ENCODE results near the gene GTF3C6. TPM values are rescaled to one million over a fixed set of nuclear protein-coding genes. Genes with fewer than 3 reads are reported as not detected.
"Not testable (repeated sequence)": the region's sequence is repeated elsewhere in the genome, so short reads cannot be mapped to it uniquely, and the experiment has no call there.

The GTF3C6 gene
- total RNA-seq, 1 donor from 2014 or later, result 96.6 TPM

DNA sequence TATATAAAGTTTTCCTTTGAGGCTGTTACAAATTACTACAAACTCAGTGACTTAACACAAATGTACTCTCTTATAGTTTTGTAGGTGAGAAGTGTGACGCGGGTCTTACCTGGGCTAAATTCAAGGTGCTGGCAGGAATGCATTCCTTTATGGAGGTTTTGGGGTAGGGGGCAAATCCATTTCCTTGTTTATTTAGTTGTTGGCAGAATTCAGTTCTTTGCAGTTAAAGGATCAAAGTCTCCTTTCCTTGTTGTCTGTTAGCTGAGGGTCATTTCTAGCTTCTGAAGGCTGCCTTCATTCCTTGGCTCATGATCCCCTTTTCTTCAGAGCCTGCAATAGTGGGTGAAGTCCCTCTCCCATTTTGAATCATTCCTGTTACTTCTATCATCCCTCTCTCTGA lies 10.2 kb downstream of the GTF3C6 start:
- DNase-seq (ENCODE audit: low spot score), result not testable (repeated sequence)

GRCh38 chr6:110971468-110971867 lies 13.0 kb downstream of the GTF3C6 start:
- intact Hi-C loops (cut with DNase I), result no loop called here
- DNase-seq (ENCODE audit: low spot score), result no peak

More for the DNA sequence above, 10.2 kb downstream of the GTF3C6 start:
- intact Hi-C loops (cut with DNase I), result not testable (repeated sequence)

GRCh38 chr6:110976575-110976974 lies 18.1 kb downstream of the GTF3C6 start:
- DNase-seq (ENCODE audit: low spot score), result no peak
- intact Hi-C loops (cut with DNase I), result no loop called here

GRCh38 chr6:110979565-110980101 lies 21.1 kb downstream of the GTF3C6 start:
- intact Hi-C loops (cut with DNase I), result loop anchor here (2.0 to 10.0 kb wide), 2 partner anchors 21 to 105 kb away; partner anchors contain the start of genes AMD1 and GTF3C6
- DNase-seq (ENCODE audit: low spot score), result no peak

DNA sequence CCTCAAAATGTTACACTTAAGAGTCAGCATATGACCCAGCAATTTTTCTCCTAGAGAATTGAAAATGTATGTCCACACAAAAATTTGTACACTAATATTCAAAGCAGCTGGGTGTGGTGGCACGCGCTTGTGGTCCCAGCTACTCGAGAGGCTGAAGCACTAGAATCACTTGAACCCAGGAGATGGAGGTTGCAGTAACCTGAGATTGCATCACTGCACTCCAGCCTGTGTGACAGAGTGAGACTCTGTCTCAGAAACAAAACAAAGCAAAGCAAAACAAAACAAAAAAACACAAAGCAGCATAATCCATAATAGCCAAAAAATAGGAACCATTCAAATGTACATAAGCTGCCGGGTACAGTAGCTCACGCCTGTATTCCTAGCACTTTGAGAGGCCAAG lies 21.7 kb downstream of the GTF3C6 start:
- DNase-seq (ENCODE audit: low spot score), result no peak
- intact Hi-C loops (cut with DNase I), result loop anchor here (2.0 to 10.0 kb wide), 2 partner anchors 21 to 105 kb away; partner anchors contain the start of genes AMD1 and GTF3C6

DNA sequence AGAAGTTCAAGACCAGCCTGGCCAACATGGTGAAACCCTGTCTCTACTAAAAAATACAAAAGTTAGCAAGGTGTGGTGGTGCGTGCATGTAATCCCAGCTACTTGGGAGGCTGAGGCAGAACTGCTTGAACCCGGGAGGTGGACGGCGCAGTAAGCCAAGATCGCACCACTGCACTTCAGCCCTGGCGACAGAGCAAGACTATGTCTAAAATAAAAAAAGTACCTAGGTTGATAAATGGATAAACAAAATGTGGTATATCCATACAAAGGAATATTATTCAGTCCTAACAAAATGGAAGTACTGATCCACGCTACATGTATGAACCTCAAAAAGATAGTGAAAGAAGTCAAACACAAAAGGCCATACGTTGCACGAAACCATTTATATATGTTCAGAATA lies 22.1 kb downstream of the GTF3C6 start:
- DNase-seq (ENCODE audit: low spot score), result no peak
- intact Hi-C loops (cut with DNase I), result loop anchor here (2.0 to 10.0 kb wide), 2 partner anchors 22 to 106 kb away; partner anchors contain the start of genes AMD1 and GTF3C6

- intact Hi-C loops (cut with DNase I), result loop anchor here (2.0 to 10.0 kb wide), 2 partner anchors 22 to 106 kb away; partner anchors contain the start of genes AMD1 and GTF3C6
- no peak for DNase-seq (ENCODE audit: low spot score)
Observed at GRCh38 chr6:110981202-110981600, 22.7 kb downstream of the GTF3C6 start.

GRCh38 chr6:110990840-110991576 lies 32.5 kb downstream of the GTF3C6 start:
- no peak for DNase-seq (ENCODE audit: low spot score)
- intact Hi-C loops (cut with DNase I), result no loop called here

DNA sequence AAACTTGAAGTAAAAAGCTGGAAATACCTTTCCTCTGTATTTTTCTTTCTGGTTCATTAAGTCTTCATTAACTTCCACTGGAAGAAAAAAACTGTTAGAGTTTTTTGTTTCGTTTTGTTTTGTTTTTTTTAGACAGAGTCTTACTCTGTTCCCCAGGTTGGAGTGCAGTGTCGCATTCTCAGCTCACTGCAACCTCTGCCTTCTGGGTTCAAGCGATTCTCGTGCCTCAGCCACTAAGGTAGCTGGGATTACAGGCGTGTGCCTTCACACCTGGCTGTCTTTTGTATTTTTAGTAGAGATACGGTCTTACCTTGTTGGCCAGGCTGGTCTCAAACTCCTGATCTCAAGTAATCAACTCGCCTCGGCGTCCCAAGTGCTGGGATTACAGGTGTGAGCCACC lies 38.2 kb downstream of the GTF3C6 start:
- intact Hi-C loops (cut with DNase I), result loop anchor here (5.0 kb wide), 1 partner anchor 469 kb away; no protein-coding TSS in a partner anchor
- no peak for DNase-seq (ENCODE audit: low spot score)

GRCh38 chr6:110999634-111000270 lies 41.2 kb downstream of the GTF3C6 start:
- intact Hi-C loops (cut with DNase I), result loop anchor here (5.0 kb wide), 1 partner anchor 472 kb away; no protein-coding TSS in a partner anchor

GRCh38 chr6:111002350-111002749 lies 43.8 kb downstream of the GTF3C6 start:
- no peak for DNase-seq (ENCODE audit: low spot score)
- intact Hi-C loops (cut with DNase I), result no loop called here

More at GRCh38 chr6:110999634-111000270, 41.2 kb downstream of the GTF3C6 start:
- no peak for DNase-seq (ENCODE audit: low spot score)

- intact Hi-C loops (cut with DNase I), result loop anchor here (2.0 to 5.0 kb wide), 2 partner anchors 196 to 241 kb away; no protein-coding TSS in a partner anchor
- no peak for DNase-seq (ENCODE audit: low spot score)
Observed at GRCh38 chr6:111011360-111012142, 53.0 kb downstream of the GTF3C6 start.

DNA sequence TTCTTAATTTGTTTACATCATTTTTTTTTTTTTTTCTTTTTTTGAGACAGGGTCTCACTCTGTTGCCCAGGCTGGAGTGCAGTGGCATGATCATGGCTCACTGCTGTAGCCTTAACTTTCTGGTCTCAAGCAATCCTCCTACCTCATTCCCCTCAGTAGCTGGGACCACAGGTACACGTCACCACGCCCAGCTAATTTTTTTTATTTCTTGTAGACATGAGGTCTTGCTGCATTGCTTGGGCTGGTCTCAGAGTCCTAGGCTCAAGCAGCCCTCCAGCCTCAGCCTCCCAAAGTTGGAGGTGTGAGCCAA lies 53.6 kb downstream of the GTF3C6 start:
- DNase-seq (ENCODE audit: low spot score), result no peak
- intact Hi-C loops (cut with DNase I), result loop anchor here (2.0 to 5.0 kb wide), 2 partner anchors 195 to 241 kb away; no protein-coding TSS in a partner anchor

GRCh38 chr6:111012520-111012919 lies 54.0 kb downstream of the GTF3C6 start:
- not testable (repeated sequence) for DNase-seq (ENCODE audit: low spot score)

GRCh38 chr6:111013144-111013915 lies 54.8 kb downstream of the GTF3C6 start:
- DNase-seq (ENCODE audit: low spot score), result no peak
- intact Hi-C loops (cut with DNase I), result loop anchor here (2.0 to 5.0 kb wide), 2 partner anchors 194 to 239 kb away; no protein-coding TSS in a partner anchor

More at GRCh38 chr6:111012520-111012919, 54.0 kb downstream of the GTF3C6 start:
- intact Hi-C loops (cut with DNase I), result loop anchor here (2.0 to 5.0 kb wide), 2 partner anchors 195 to 240 kb away; no protein-coding TSS in a partner anchor

GRCh38 chr6:111015389-111016124 lies 57.1 kb downstream of the GTF3C6 start:
- intact Hi-C loops (cut with DNase I), result no loop called here
- DNase-seq (ENCODE audit: low spot score), result no peak

- intact Hi-C loops (cut with DNase I); DNase-seq (ENCODE audit: low spot score): not testable (repeated sequence)
Observed at GRCh38 chr6:111017241-111017640, 58.7 kb downstream of the GTF3C6 start.
